ENCODE results near the gene ATAD3B. TPM values are rescaled to one million over a fixed set of nuclear protein-coding genes. Genes with fewer than 3 reads are reported as not detected.

Gene ATAD3B
- total and polyA plus RNA-seq, 10 of the 15 experiments (the other 5 are each of a cell fraction or from before 2014, with no cell fraction given): 0.03 to 38.8 (median 23.8) TPM

GRCh38 chr1:1440262-1441001 is 31.1 kb upstream of the ATAD3B start:
- ChIA-PET RAD21 (ENCODE audit: unreplicated experiment) (interaction anchor here (1.2 to 1.9 kb wide), 4 partner anchors 18 to 64 kb away, joined by 3 to 5 read pairs (median 4); partner anchors contain the start of gene MRPL20), SMC1A (ENCODE audit: uncharacterized antibody, unreplicated experiment) (interaction anchor here (0.6 to 1.5 kb wide), 5 partner anchors 33 to 65 kb away, joined by 3 to 5 read pairs (median 3); partner anchors contain the start of genes AURKAIP1 and CCNL2), CTCF (interaction anchor here (0.7 to 2.7 kb wide), 15 partner anchors 9 to 95 kb away, joined by 3 to 17 read pairs (median 4); partner anchors contain the start of genes ATAD3C, CCNL2 and MRPL20), POLR2A (interaction anchor here (1.8 kb wide), 1 partner anchor 41 kb away, joined by 4 read pairs; the partner anchor contains the start of gene CCNL2)
- no TSS peak for BruUV-seq (replicated peaks)
- no peak overlapping the region for H3K27ac ChIP-seq (ENCODE audit: control insufficient read depth, insufficient read depth)
- 68% methylated on average over 19 of the region's 26 CpGs for WGBS (ENCODE audit: insufficient coverage, insufficient replicate concordance, low lambda C conversion rate, missing lambda C conversion rate)
- FAIRE-seq (no peak), ATAC-seq (no peak), DNase-seq (ENCODE audit: low read depth, low spot score) (no peak)
- no peaks in the 10 kb centered on the region for H3K36me3 ChIP-seq (ENCODE audit: control insufficient read depth in 2 of 2, insufficient read depth in 2 of 2, low read length in 1 of 2)
- H3K9me3 ChIP-seq (replicated peaks; ENCODE audit: control insufficient read depth, insufficient read depth, low read length): no peaks in the 10 kb centered on the region
- H3K27me3 ChIP-seq (replicated peaks in 1 of 2; ENCODE audit: control insufficient read depth in 2 of 2, insufficient read depth in 2 of 2, low read length in 1 of 2): no peaks in the 10 kb centered on the region
- no peaks in the 10 kb centered on the region for H4K20me1 ChIP-seq (ENCODE audit: control insufficient read depth, insufficient read depth)
- H3K4me2 ChIP-seq (ENCODE audit: control insufficient read depth, insufficient read depth): 0 out of 2 replicates have a peak overlapping the region, but pooled peaks have one; percentile 22
- H3K4me3 ChIP-seq: no peak overlapping the region
- peak overlapping the region; percentile 47; the same call in 1 of the 2 replicates for H2AFZ ChIP-seq (ENCODE audit: control insufficient read depth, low read depth, low read length)
- no peaks in the 10 kb centered on the region for H3K79me2 ChIP-seq (ENCODE audit: control insufficient read depth, insufficient read depth, low read length)
- TF ChIP-seq, protein P1, sequence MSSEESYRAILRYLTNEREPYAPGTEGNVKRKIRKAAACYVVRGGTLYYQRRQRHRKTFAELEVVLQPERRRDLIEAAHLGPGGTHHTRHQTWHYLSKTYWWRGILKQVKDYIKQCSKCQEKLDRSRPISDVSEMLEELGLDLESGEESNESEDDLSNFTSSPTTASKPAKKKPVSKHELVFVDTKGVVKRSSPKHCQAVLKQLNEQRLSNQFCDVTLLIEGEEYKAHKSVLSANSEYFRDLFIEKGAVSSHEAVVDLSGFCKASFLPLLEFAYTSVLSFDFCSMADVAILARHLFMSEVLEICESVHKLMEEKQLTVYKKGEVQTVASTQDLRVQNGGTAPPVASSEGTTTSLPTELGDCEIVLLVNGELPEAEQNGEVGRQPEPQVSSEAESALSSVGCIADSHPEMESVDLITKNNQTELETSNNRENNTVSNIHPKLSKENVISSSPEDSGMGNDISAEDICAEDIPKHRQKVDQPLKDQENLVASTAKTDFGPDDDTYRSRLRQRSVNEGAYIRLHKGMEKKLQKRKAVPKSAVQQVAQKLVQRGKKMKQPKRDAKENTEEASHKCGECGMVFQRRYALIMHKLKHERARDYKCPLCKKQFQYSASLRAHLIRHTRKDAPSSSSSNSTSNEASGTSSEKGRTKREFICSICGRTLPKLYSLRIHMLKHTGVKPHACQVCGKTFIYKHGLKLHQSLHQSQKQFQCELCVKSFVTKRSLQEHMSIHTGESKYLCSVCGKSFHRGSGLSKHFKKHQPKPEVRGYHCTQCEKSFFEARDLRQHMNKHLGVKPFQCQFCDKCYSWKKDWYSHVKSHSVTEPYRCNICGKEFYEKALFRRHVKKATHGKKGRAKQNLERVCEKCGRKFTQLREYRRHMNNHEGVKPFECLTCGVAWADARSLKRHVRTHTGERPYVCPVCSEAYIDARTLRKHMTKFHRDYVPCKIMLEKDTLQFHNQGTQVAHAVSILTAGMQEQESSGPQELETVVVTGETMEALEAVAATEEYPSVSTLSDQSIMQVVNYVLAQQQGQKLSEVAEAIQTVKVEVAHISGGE (CRISPR knock-in tag; IDR thresholded peaks at IDR 0.05): no peak
- TF ChIP-seq RELB (IDR thresholded peaks at IDR 0.05; ENCODE audit: low read depth) (no peak), POLR2A (IDR thresholded peaks at IDR 0.05; ENCODE audit: low read depth, low read length) (no peak), ZNF384 (IDR thresholded peaks at IDR 0.05; ENCODE audit: borderline replicate concordance, low read depth, low read length) (no peak), SIX5 (IDR thresholded peaks at IDR 0.05; ENCODE audit: low read depth, low read length, severe bottlenecking) (no peak), MYB (IDR thresholded peaks at IDR 0.05; ENCODE audit: borderline replicate concordance, low read depth, low read length) (no peak), SREBF1 (IDR thresholded peaks at IDR 0.05; ENCODE audit: low read length) (no peak)
- TF ChIP-seq, protein P2, sequence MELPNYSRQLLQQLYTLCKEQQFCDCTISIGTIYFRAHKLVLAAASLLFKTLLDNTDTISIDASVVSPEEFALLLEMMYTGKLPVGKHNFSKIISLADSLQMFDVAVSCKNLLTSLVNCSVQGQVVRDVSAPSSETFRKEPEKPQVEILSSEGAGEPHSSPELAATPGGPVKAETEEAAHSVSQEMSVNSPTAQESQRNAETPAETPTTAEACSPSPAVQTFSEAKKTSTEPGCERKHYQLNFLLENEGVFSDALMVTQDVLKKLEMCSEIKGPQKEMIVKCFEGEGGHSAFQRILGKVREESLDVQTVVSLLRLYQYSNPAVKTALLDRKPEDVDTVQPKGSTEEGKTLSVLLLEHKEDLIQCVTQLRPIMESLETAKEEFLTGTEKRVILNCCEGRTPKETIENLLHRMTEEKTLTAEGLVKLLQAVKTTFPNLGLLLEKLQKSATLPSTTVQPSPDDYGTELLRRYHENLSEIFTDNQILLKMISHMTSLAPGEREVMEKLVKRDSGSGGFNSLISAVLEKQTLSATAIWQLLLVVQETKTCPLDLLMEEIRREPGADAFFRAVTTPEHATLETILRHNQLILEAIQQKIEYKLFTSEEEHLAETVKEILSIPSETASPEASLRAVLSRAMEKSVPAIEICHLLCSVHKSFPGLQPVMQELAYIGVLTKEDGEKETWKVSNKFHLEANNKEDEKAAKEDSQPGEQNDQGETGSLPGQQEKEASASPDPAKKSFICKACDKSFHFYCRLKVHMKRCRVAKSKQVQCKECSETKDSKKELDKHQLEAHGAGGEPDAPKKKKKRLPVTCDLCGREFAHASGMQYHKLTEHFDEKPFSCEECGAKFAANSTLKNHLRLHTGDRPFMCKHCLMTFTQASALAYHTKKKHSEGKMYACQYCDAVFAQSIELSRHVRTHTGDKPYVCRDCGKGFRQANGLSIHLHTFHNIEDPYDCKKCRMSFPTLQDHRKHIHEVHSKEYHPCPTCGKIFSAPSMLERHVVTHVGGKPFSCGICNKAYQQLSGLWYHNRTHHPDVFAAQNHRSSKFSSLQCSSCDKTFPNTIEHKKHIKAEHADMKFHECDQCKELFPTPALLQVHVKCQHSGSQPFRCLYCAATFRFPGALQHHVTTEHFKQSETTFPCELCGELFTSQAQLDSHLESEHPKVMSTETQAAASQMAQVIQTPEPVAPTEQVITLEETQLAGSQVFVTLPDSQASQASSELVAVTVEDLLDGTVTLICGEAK (IDR thresholded peaks at IDR 0.05; ENCODE audit: borderline replicate concordance): no peak
- TF ChIP-seq, protein P3, sequence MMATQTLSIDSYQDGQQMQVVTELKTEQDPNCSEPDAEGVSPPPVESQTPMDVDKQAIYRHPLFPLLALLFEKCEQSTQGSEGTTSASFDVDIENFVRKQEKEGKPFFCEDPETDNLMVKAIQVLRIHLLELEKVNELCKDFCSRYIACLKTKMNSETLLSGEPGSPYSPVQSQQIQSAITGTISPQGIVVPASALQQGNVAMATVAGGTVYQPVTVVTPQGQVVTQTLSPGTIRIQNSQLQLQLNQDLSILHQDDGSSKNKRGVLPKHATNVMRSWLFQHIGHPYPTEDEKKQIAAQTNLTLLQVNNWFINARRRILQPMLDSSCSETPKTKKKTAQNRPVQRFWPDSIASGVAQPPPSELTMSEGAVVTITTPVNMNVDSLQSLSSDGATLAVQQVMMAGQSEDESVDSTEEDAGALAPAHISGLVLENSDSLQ (IDR thresholded peaks at IDR 0.05): no peak
- in situ Hi-C loops (cut with MboI) (no loop called here), intact Hi-C loops (cut with micrococcal nuclease; ENCODE audit: unreplicated experiment) (loop anchor here (2.0 kb wide), 3 partner anchors 34 to 64 kb away; partner anchors contain the start of genes CCNL2 and MRPL20)
- H3K4me1 ChIP-seq (ENCODE audit: control insufficient read depth, insufficient read depth, low read length): peaks cover 9% of the 10 kb centered on the region
- no peak overlapping the region for H3K9ac ChIP-seq (ENCODE audit: control insufficient read depth, insufficient read depth, low read length)
